ENCODE measurements around the gene ENTPD5.
A peak's percentile ranks its signal among the peaks of the same experiment; 100 is the strongest.

ENTPD5 gene

GRCh38 chr14:74034572-74034971, 15.5 kb upstream of the ENTPD5 start:
- no peak for DNase-seq (ENCODE audit: extremely low spot score)
- TF ChIP-seq, protein P1, sequence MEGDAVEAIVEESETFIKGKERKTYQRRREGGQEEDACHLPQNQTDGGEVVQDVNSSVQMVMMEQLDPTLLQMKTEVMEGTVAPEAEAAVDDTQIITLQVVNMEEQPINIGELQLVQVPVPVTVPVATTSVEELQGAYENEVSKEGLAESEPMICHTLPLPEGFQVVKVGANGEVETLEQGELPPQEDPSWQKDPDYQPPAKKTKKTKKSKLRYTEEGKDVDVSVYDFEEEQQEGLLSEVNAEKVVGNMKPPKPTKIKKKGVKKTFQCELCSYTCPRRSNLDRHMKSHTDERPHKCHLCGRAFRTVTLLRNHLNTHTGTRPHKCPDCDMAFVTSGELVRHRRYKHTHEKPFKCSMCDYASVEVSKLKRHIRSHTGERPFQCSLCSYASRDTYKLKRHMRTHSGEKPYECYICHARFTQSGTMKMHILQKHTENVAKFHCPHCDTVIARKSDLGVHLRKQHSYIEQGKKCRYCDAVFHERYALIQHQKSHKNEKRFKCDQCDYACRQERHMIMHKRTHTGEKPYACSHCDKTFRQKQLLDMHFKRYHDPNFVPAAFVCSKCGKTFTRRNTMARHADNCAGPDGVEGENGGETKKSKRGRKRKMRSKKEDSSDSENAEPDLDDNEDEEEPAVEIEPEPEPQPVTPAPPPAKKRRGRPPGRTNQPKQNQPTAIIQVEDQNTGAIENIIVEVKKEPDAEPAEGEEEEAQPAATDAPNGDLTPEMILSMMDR (IDR thresholded peaks at IDR 0.05; ENCODE audit: control extremely low read depth, extremely low read depth, low read depth, missing control alignments), result no peak
- POLR2A ChIA-PET, result no interaction called here
- CTCF ChIA-PET, result interaction anchor here (1.2 kb wide), 1 partner anchor 306 kb away, joined by 3 read pairs; no protein-coding TSS in a partner anchor

- DNase-seq (ENCODE audit: extremely low spot score), result no peak
- POLR2A ChIA-PET, result no interaction called here
- TF ChIP-seq, protein P1 (IDR thresholded peaks at IDR 0.05; ENCODE audit: control extremely low read depth, extremely low read depth, low read depth, missing control alignments), result no peak
- CTCF ChIA-PET, result no interaction called here
Observed at GRCh38 chr14:74029136-74029535, 10.0 kb upstream of the ENTPD5 start.

GRCh38 chr14:74022346-74022745, 3.3 kb upstream of the ENTPD5 start:
- TF ChIP-seq, protein P1 (IDR thresholded peaks at IDR 0.05; ENCODE audit: control extremely low read depth, extremely low read depth, low read depth, missing control alignments), result no peak
- ChIA-PET CTCF (no interaction called here), POLR2A (no interaction called here)
- no peak for DNase-seq (ENCODE audit: extremely low spot score)

DNA sequence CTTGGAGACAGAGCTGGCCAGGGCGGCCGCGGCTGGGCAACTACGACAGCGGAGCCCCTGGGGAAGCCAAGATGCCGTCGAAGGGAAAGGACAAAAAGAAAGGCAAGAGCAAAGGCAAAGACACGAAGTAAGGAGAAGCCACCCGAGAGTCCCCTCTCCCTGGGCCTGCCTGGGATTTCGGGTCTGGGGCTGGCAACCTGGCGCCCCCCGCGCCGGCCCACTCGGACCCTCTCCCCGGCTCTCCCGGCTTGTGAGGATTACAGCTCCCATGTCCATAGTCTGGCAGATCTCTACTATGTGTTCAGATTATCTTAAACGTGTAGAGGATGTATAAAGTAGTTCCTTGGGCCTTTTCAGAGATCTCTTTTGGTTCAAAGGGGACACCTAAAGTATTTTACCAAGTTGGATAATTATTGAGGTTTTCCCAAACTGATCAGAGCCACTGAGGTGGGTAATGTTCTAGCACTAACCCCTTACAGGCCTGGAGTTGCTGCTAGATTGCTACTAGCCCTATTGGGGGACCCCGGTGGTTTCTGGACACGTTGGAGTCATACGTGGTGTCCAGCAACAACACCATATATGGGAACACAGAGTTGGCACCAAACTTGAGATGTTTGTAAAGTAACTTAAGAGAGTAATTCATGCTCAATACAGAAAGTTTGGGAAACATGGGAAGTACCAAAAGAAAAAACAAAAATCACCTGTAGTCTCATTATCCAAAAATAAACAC, 485 bp upstream of the ENTPD5 start:
- POLR2A ChIA-PET, result no interaction called here
- CTCF ChIA-PET, result interaction anchor here (1.0 to 1.2 kb wide), 2 partner anchors 9 to 12 kb away, joined by 3 to 6 read pairs; no protein-coding TSS in a partner anchor
- TF ChIP-seq, protein P1 (IDR thresholded peaks at IDR 0.05; ENCODE audit: control extremely low read depth, extremely low read depth, low read depth, missing control alignments), result no peak
- no peak for DNase-seq (ENCODE audit: extremely low spot score)

DNA sequence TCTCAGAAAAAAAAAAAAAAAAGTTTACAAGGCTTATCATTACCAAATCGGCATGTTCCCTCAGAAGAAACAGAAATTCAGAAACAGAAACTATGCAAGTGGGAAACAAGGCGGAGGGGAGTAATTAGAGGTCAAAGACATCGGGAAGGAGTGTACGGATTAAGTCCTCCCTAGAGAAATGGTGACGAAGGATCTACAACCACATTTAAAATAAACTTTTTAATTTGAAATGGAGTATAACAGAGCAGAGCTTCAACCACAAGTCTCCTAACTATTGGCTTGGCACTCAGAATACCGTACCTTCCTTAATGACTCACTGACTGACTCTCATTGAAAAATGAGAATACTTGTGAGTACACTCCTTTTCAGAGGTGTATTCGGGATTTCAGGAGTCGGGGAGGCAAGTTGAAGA, 908 bp downstream of the ENTPD5 start:
- DNase-seq (ENCODE audit: extremely low spot score), result peak; percentile 47
- ChIA-PET CTCF (no interaction called here), POLR2A (interaction anchor here (0.7 kb wide), 1 partner anchor 12 kb away, joined by 3 read pairs; no protein-coding TSS in a partner anchor)
- TF ChIP-seq, protein P1 (IDR thresholded peaks at IDR 0.05; ENCODE audit: control extremely low read depth, extremely low read depth, low read depth, missing control alignments), result no peak

DNA sequence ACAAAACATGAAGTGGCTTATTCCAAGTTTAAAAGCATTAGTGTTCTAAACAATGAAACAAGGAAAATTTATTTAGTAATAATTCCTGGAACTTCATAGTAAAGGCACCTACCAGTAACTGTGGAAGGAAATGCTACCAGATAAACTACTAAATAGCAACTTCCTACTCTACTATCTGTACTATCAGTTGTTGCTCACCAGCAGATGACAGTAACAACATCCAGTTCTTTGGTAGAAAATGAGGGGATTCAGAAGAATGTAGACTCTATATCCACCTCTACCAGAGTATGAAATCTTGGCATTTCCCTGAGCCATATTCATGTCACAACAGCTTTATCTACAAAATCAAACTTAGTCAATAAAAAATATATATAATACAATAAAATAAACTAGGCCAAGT, 3.1 kb downstream of the ENTPD5 start:
- TF ChIP-seq, protein P1 (IDR thresholded peaks at IDR 0.05; ENCODE audit: control extremely low read depth, extremely low read depth, low read depth, missing control alignments), result no peak
- CTCF ChIA-PET, result interaction anchor here (1.8 kb wide), 1 partner anchor 15 kb away, joined by 5 read pairs; no protein-coding TSS in a partner anchor
- POLR2A ChIA-PET, result no interaction called here
- DNase-seq (ENCODE audit: extremely low spot score), result no peak
